Small intestine (tissue), 7 donors: Measurements from ENCODE around the gene PMM1. TPM values are rescaled to one million over a fixed set of nuclear protein-coding genes. Genes with fewer than 3 reads are reported as not detected.

Experiments used
- DNase-seq, 2 donors: peaks; one replicate each; pipeline versions ENCODE4 v3.0.0 to v3.0.0-alpha.2; 2013
- FAIRE-seq: peaks from 2 replicates; lab custom pipeline; 2012; peaks lifted over from hg19 to GRCh38; lab: Jason Lieb, UNC
- H3K27ac ChIP-seq, 3 donors: one replicate each; pipeline ENCODE4 v1.5.1; 2013; ENCODE audit warnings: low read length in 2 of 3, mild to moderate bottlenecking in 2 of 3, control low read depth in 1 of 3, inconsistent platforms in 1 of 3, low read depth in 1 of 3, moderate library complexity in 1 of 3
- H3K27me3 ChIP-seq, 3 donors: one replicate each; pipeline ENCODE4 v1.6.1; 2013; ENCODE audit warnings: low read length in 3 of 3, inconsistent platforms in 1 of 3; ENCODE audit not compliant: control insufficient read depth in 3 of 3, insufficient read depth in 3 of 3
- H3K36me3 ChIP-seq, 3 donors: one replicate each; pipeline ENCODE4 v1.6.1; 2013; ENCODE audit warnings: low read length in 3 of 3, inconsistent platforms in 1 of 3, low read depth in 1 of 3, mild to moderate bottlenecking in 1 of 3, moderate library complexity in 1 of 3; ENCODE audit not compliant: control insufficient read depth in 3 of 3, insufficient read depth in 2 of 3
- H3K4me1 ChIP-seq, 3 donors: one replicate each; pipeline ENCODE4 v1.6.1; 2013; ENCODE audit warnings: low read length in 2 of 3, inconsistent platforms in 1 of 3, low read depth in 1 of 3, mild to moderate bottlenecking in 1 of 3, moderate library complexity in 1 of 3; ENCODE audit not compliant: control insufficient read depth in 3 of 3, insufficient read depth in 2 of 3
- H3K4me3 ChIP-seq, 3 donors: one replicate each; pipeline ENCODE4 v1.5.1; 2013; ENCODE audit warnings: low read length in 3 of 3, control low read depth in 1 of 3, inconsistent platforms in 1 of 3, low read depth in 1 of 3, mild to moderate bottlenecking in 1 of 3, moderate library complexity in 1 of 3
- H3K9me3 ChIP-seq, 2 donors: one replicate each; pipeline ENCODE4 v1.6.1; 2013; ENCODE audit warnings: low read depth in 1 of 2, low read length in 1 of 2; ENCODE audit not compliant: control insufficient read depth in 2 of 2, insufficient read depth in 1 of 2
- WGBS, 3 donors: extraction: QIAGEN DNeasy Blood & Tissue Kit; methylation state at CpG; one replicate each; pipeline ENCODE4 v1.1.7; 2013; 5-methylcytosine and 5-hydroxymethylcytosine counted together
- polyA plus RNA-seq, 4 donors: library from polyadenylated mRNA; stranded (reverse) in 3 of 4; unstranded in 1 of 4; fragments of 200-250 nt in 3 of 4; fragments of 120-200 nt in 1 of 4; gene quantifications; one replicate each; pipeline versions ENCODE4 v1.2.1 to v1.2.3, GENCODE V29; 2013
- donor health status: healthy with polysubstance abuse.
- donor health status: control.
- donor health status: control.
- donor health status: Bipolar disorder and iron deficiency.
- donor health status: healthy.

PMM1 gene
- polyA plus RNA-seq, 4 donors: 45.5 to 125 (median 90.4) TPM

- DNase-seq (no peak), FAIRE-seq (no peak)
- no peaks in the 10 kb centered on the region for H3K9me3 ChIP-seq
- no peak overlapping the region for H3K27ac ChIP-seq
- peaks cover 0 to 8% (median 0%) of the 10 kb centered on the region in 3 donors for H3K4me1 ChIP-seq
- H3K27me3 ChIP-seq: peaks cover 0 to 10% (median 0%) of the 10 kb centered on the region in 3 donors
- H3K36me3 ChIP-seq: no peaks in the 10 kb centered on the region
- 57 to 78% (median 68%) methylated on average over 3 of the region's 3 CpGs for WGBS, 3 donors
- H3K4me3 ChIP-seq: no peak overlapping the region
These were observed 22.2 kb downstream of the PMM1 start for GRCh38 chr22:41567512-41567768.

- Histone ChIP-seq H3K36me3 (no peaks in the 10 kb centered on the region), H3K4me3 (no peak overlapping the region), H3K27ac (peak overlapping the region in 1 of 3 donors; percentile 21), H3K27me3 (peaks cover 0 to 23% (median 2%) of the 10 kb centered on the region in 3 donors), H3K4me1 (peaks cover 0 to 8% (median 0%) of the 10 kb centered on the region in 3 donors), H3K9me3 (no peaks in the 10 kb centered on the region)
- 59 to 63% (median 60%) methylated on average over 8 of the region's 8 CpGs for WGBS, 3 donors
- FAIRE-seq: no peak
- DNase-seq: peak; percentile 44 to 57
These were observed 24.1 kb downstream of the PMM1 start for GRCh38 chr22:41565403-41566054.

- no peak for FAIRE-seq
- DNase-seq: no peak
- Histone ChIP-seq H3K27me3 (peaks cover 0 to 32% (median 2%) of the 10 kb centered on the region in 3 donors), H3K4me3 (no peak overlapping the region), H3K27ac (no peak overlapping the region), H3K4me1 (peaks cover 0 to 9% (median 0%) of the 10 kb centered on the region in 3 donors), H3K9me3 (no peaks in the 10 kb centered on the region), H3K36me3 (no peaks in the 10 kb centered on the region)
- WGBS, 3 donors: 73 to 85% (median 76%) methylated on average over 8 of the region's 8 CpGs
These were observed 25.1 kb downstream of the PMM1 start for GRCh38 chr22:41564563-41564962.

- FAIRE-seq: no peak
- WGBS, 3 donors: 51 to 59% (median 53%) methylated on average over 10 of the region's 10 CpGs
These were observed 26.5 kb downstream of the PMM1 start for GRCh38 chr22:41563051-41563711.

GRCh38 chr22:41562461-41562860 is 27.2 kb downstream of the PMM1 start:
- no peak overlapping the region for H3K4me3 ChIP-seq
- FAIRE-seq (no peak), DNase-seq (no peak)
- no peaks in the 10 kb centered on the region for H3K36me3 ChIP-seq
- peaks cover 0 to 11% (median 0%) of the 10 kb centered on the region in 3 donors for H3K4me1 ChIP-seq
- H3K9me3 ChIP-seq: no peaks in the 10 kb centered on the region
- 79 to 86% (median 81%) methylated on average over 4 of the region's 4 CpGs for WGBS, 3 donors
- H3K27me3 ChIP-seq: peaks cover 0 to 32% (median 2%) of the 10 kb centered on the region in 3 donors
- no peak overlapping the region for H3K27ac ChIP-seq

More at GRCh38 chr22:41563051-41563711, 26.5 kb downstream of the PMM1 start:
- H3K27ac ChIP-seq: peak overlapping the region in 1 of 3 donors; percentile 12
- H3K27me3 ChIP-seq: peaks cover 0 to 32% (median 2%) of the 10 kb centered on the region in 3 donors
- H3K36me3 ChIP-seq: no peaks in the 10 kb centered on the region
- no peak overlapping the region for H3K4me3 ChIP-seq
- H3K4me1 ChIP-seq: peaks cover 0 to 9% (median 0%) of the 10 kb centered on the region in 3 donors
- DNase-seq: no peak
- H3K9me3 ChIP-seq: no peaks in the 10 kb centered on the region

- no peak overlapping the region for H3K4me3 ChIP-seq
- DNase-seq (no peak), FAIRE-seq (no peak)
- H3K9me3 ChIP-seq: no peaks in the 10 kb centered on the region
- WGBS, 3 donors: 41 to 70% (median 50%) methylated on average over 5 of the region's 5 CpGs
- H3K36me3 ChIP-seq: no peaks in the 10 kb centered on the region
- H3K27me3 ChIP-seq: peaks cover 0 to 32% (median 2%) of the 10 kb centered on the region in 3 donors
- no peak overlapping the region for H3K27ac ChIP-seq
- peaks cover 0 to 13% (median 0%) of the 10 kb centered on the region in 3 donors for H3K4me1 ChIP-seq
These were observed 27.9 kb downstream of the PMM1 start for GRCh38 chr22:41561788-41562187.

- FAIRE-seq: no peak
- no peak overlapping the region for H3K27ac ChIP-seq
- peaks cover 0 to 32% (median 2%) of the 10 kb centered on the region in 3 donors for H3K27me3 ChIP-seq
- H3K4me3 ChIP-seq: peak overlapping the region in 1 of 3 donors; percentile 30
- WGBS, 3 donors: 44 to 64% (median 63%) methylated on average over 10 of the region's 10 CpGs
- H3K4me1 ChIP-seq: peaks cover 0 to 13% (median 0%) of the 10 kb centered on the region in 3 donors
- no peaks in the 10 kb centered on the region for H3K36me3 ChIP-seq
- H3K9me3 ChIP-seq: no peaks in the 10 kb centered on the region
- DNase-seq: no peak
These were observed 28.3 kb downstream of the PMM1 start for GRCh38 chr22:41561335-41561734.

- Histone ChIP-seq H3K9me3 (no peaks in the 10 kb centered on the region), H3K36me3 (no peaks in the 10 kb centered on the region), H3K27ac (no peak overlapping the region), H3K4me1 (peaks cover 0 to 9% (median 0%) of the 10 kb centered on the region in 3 donors), H3K4me3 (no peak overlapping the region), H3K27me3 (peaks cover 0 to 32% (median 2%) of the 10 kb centered on the region in 3 donors)
- WGBS, 3 donors: 68 to 74% (median 74%) methylated on average over 6 of the region's 6 CpGs
- FAIRE-seq (no peak), DNase-seq (no peak)
These were observed 29.6 kb downstream of the PMM1 start for GRCh38 chr22:41560095-41560471.
